Measurements from ENCODE around the gene CAMK2D.

CAMK2D gene

DNA sequence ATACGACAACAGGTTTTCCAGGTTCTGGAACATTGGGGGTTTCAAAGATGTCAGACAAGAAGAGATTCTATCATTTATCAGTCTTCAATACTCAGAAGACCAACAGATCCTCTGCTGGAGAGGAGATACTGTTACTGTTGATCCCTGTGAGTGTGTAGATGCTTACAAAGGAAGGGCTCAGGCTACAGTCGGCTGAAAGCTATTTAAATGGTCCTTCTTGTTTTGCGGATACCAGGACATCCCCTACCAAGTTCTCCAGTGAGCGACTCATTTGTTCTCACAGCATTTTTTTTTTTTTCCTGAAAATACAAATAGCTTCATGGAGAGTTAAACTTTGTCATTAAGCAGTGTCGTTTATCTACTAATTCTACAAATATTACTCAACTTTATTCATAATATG is 201.6 kb downstream of the CAMK2D start:
- DNase-seq: no peak

DNA sequence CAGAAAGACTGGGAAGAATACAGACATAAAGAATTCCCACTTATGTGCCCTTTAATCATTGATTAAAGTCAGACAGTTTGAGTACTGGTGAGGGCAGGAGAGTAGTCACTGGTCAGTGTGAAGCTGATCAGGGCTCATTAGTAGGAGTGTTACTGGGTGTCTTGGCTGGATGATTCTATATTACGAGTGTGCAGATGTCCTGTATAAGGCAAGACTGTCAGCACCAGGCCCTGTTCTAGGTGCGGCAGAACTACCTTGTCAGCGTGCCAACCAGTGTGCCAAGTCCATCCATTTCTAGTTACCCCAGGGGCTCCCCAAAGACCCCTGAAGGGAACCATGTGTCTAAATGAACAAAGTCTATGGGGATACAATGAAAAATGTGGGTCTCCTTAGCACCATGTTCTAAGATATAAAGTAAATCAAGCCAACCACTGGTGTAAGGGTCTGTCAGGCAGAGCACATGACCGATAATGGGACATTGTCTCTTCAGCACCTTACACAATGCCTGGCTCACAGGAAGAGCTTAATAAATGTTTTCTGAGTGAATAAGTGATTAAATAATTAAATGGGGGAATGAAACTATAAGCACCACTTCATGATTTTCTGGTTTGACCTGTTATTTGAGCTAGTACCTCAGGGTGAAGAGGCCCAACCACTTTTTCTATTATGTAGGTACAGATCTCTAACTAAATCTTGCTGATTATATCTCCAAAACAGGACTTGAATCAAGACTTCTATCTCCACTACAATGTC is 205.0 kb downstream of the CAMK2D start:
- no peak for DNase-seq

DNA sequence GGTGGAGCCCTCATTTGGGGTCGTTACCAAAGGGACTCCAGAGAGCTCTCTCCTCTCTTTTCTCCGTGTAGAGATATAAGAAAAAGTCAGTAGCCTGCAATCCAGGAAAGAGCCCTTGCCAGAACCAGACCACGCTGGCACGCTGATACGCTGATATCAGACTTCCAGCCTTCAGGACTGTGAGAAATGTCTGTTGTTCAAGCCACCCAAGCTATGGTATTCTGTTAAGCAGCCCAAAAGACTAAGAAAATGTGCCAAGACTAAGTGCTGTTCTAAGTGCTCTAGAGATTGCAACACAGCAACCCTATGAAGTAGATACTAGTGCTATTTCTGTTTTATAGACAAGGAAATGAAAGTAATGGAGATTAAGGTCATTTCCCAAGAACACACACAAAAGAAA is 205.7 kb downstream of the CAMK2D start:
- DNase-seq: no peak

DNA sequence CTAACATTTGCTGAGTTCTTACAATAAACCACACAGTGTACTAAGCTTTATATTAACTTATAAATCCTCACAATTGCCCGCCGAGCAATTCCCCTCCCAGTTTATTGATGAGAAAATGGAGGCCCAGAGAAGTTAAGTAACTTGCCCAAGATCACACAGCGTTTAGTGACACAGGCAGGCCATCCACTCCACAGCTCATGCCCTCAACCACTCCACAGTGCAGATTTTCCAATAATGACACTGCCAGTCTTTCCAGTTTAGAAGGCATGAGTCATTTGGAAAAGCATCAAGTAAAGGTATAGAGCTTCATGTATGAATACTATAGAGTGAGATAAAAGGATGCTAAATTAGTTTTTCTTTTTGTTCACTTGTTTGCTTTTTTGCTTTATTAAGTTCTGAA is 208.5 kb downstream of the CAMK2D start:
- DNase-seq: no peak

DNA sequence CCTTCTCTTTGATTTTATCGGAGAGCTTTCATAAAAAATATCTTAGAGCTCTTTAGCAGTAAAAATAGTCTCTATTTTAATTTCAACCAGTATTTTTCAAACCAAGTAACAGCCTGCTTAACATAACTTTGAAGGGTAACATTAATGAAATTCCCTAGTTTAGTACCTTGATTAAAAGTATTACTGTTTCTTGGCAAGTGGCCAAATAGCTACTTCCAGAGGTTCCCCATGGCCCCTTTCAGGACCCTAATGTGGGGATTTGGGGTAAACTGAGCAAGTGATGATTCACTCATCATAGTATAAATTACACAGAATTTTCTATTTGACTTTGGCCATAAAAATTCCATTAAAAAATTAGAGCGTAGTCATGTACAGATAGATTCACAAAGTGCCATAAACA is 211.0 kb downstream of the CAMK2D start:
- no peak for DNase-seq

DNA sequence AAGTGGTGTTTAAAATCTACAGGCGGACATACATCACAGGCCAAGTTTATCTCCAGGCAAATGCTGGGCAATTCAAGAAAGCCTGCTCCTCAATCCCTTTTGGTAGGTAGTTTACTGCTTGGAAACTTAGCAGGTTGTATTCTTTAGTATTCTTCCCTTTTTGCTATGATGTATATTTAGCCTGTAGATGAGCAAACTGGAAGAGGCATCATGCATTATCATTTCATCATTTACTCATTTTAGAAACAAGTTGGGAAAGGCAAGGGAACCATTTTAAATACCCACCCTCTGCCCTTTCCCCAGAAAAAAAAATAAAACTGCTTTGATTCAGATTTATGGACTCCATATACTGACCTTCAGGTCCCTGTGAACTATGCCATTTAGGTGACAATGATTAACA is 213.2 kb downstream of the CAMK2D start:
- DNase-seq: no peak

DNA sequence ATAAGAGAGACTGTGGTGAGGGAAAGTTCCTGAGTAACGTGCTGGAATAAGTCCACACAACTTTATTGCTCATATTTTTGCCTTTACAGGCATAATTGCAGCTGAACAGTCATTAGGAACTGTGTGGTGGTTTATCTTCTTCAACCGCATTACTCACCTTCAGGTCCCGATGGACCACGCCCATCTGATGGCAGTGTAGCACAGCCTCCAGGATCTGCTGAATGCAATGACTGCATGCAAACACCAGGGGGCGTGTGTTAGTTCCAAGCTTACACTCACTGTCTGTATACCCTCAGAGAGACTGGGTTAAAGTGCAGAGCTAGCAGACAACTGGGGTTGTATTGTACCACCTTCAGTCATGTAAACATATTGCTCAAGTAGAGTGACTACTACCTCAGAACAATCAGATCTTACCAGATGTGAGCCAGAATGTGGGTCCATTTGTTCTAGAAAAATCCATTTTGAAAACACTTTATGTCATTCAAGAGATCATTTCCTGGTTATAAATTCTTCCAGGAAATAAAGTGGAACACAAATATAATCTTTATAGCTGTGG is 214.0 kb downstream of the CAMK2D start:
- peak; percentile 89 for DNase-seq

DNA sequence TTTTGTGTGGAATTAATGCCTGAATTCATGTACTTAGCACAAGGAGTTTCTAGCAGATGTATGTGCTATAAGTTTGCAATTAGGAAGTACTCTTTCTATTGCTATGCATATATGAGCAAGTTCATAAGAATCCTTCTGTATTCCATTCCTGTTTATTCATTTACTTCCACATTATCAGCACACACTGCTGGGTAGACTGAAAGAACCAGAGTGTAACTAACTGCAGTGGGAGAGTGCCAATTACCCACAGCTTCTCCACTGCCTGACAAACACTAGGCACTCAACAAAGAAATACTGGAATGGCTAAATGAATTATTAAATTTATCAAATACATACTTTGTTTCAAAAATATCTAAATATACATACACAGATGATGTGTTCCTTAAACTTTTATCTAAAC is 219.6 kb downstream of the CAMK2D start:
- DNase-seq: no peak

DNA sequence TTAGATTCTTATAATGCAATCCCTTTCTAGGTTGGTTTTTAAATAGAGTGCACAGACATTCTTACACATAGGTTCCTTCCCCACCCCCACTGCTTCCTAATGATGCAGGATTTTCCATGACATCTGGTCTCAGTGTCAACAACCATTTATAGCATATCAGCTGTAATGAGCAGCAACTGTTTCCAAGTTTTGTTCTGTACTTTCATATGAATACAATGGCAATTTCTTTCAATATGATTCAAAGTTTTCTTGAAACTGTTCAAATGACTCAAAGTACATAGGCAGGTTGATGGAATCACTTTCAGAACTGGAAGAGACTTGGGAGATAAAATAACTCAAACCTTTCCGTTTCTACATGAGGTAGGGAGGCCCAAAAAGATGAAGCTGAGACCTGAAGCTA is 220.7 kb downstream of the CAMK2D start:
- DNase-seq: peak; percentile 65

DNA sequence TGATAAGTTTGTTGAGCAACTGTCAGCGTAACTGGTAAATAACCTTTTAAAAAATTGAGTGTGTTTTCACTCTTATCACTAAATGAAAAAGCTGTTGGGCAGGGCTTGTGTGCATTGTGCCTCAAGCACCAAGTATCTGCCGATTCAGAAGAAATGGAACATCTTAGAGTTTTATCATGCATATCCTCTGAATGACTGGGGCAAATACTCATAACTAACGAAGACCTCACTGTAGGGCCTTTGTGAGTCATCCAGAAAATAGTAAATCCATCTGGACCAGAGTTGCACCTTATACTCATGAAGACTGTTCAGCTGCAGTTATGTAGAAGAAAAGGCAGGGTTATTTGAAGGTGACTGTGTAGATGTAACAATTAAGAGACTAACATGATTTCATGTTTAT is 222.1 kb downstream of the CAMK2D start:
- peak; percentile 36 for DNase-seq

DNA sequence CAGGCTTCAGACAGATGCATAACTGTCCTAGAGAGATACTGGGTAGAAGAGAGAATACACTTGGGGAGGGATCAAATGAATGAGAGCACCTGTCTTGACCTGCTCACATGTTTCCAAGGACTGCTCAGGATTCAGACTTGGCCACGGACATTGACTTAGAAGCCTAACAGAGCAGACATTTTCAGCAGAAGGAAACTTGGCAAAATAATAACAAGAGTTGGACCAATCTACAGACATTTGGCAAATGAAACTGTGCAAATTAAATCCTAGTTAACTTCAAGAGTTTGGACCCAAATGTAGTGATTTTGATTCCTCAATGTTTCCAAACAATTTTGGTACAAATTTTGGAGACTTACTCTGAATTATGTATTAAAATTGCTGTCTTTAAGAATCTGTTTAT is 223.9 kb downstream of the CAMK2D start:
- DNase-seq: no peak

DNA sequence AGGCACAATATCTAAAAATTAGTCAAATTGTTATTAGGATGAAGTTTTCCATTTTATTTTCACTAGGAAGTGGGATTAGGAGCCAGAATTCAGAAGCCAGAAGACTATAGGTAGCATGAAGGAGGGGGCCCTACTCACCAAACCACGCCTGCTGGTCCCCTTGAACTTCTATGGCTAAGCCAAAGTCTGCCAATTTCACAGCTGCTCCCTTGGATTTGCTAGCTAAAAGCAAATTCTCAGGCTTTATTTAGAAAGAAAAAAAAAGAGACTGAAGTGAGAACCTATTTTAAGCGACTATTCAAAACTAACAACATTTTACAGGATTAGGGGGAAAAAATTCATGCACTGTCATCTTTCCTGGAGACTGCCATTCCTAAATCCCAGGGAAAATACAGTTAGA is 224.3 kb downstream of the CAMK2D start:
- DNase-seq: no peak

DNA sequence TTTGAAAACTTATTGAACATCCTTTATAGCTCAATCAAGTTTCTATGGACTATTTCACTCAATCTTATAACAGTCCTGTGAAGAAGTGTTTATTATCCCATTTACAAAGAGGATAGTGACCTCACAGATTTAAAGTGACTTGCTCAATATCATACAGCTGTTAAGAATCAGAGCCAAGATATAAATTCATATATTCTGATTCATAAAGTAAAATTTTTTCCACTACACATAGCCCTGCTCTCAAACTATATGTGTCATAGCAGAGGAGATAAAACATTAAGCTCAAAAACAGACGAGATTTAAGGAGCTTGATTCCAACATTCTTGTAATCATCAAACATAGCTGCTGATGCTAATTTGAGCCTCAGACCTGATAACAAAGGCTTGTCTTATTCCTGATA is 226.8 kb downstream of the CAMK2D start:
- no peak for DNase-seq

DNA sequence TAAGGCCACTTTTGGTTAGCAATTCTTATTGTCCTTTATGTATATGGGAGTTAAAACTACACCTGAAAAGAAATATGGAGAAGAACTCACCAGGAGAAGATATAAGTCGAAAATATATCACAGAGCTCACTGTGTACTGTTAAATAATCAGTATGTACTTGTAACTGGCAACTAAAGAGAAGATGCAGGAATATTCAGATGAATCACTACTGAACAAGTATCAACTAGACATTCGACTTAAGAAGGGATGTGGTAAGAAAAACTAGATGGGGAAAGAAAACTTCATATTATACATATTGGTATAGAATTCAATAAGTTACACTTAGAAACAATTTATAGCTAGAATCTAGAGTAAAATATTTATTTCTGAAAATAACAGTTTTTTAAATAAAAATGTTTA is 230.0 kb downstream of the CAMK2D start:
- DNase-seq: no peak

DNA sequence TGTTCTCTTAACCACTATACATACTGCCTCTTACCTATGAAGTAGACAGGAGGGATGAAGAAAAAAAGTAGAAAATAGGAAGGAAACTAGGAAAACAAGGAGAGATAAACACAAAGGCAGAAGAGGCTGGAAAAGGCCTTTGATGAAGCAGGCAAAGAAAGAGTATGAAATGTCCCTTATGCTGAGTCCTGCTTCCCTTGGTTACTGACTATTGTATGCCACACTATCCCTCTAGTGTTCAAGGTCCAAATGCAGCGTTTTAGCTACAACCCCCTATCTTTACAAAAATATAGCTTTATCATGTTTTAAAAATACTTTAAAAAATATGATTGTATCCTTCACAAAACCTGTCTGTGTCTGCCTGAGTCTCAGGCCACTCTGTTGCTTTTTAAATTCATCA is 233.1 kb downstream of the CAMK2D start:
- DNase-seq: no peak

DNA sequence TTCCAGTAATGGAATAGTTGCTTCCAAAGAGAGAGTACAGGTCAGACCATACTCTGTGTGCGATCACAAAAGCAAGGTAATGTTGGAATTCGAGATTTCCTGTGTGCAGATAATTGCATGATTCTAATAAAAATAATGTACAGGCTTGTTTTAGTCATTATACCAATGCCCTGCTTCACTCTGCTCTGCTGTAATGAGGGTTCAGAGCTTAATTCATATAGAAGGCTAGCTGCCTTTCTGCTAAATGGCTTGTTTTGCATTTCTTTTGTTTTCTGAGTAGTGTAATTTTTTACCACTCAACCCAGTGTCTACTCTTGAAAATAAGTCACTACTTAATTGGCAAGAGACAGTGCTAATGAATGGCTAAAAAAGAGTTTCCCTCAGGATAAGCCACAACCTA is 236.0 kb downstream of the CAMK2D start:
- no peak for DNase-seq

DNA sequence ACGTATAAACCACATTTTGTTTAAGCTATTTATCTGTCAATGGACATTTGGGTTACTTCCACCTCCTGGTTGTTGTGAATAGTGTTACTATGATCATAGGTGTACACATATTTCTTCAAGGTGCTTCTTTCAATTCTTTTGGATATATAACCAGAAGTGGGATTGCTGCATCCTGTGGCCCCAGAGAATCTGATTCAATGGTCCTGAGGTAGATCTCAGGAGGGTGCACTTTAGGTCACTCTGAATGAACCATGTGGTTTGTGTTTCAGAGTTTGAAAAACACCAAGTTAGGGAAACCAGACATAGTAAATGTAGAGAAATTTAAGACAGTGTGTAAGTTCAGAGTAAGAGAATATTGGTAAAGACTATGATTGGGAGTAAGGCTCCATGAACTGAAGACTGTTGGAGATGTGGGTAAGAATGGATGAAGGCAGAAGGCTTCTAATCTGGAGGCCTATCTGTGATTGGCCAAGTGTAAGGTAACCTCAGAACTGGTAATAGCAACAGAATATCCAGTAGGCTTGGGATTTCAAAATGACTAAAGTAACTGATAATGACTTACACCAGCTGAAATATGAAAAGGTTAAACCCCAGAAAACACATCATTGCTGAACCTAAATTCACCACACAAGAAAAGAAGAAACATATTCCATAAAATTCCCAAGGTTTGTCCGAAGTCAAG is 236.9 kb downstream of the CAMK2D start:
- DNase-seq: no peak

DNA sequence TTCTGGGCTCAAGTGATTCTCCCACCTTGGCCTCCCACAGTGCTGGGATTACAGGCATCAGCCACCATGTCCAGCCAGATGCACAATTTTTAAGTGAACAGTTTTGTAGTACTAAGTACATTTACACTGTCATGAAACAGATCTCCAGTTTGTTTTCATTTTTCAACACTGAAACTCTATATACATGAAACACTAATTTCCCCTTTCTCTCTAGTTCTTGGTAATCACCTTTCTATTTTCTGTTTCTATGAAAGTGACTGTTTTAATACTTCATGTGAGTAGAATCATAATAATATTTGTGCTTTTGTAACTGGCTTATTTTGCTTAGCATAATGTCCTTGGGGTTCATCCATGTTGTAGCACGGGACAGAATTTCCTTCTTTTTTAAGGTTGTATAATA is 237.4 kb downstream of the CAMK2D start:
- no peak for DNase-seq

DNA sequence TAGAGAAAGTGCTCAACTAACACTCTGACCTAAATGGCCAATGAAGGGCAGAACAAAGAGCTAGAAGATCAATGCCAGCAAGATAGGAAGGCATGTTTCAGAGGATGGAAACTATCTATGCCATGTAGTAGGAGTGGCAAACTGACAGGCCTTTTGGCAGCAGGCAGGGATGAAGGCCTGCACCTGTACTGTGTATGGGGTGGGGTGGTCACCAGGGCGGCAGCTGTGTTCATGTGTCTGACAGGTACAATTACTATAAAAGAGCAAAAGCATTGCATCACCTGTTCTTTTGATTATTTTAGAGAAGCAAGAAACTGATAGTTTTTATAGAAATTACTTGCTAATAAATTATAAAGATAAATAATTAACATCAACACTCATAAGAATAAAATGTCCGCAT is 239.1 kb downstream of the CAMK2D start:
- no peak for DNase-seq

DNA sequence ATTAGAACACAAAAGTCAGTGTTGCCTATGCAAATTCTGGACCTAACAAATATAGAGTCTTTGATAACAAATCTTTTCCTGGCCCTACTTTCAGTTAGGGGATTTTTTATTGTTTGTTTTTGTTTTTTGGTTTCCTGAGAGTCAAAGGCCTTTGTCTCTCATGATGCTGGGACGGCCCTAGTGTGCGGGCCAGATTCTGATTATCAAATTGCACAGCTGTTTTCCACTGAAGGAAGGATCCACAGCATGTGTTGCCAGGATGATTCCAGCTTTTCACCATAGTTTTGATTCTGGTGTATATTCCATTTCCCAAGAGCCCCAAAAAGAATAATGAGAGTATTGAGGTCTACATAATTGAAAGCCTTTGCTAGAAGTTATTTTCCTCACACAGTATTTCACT is 248.2 kb downstream of the CAMK2D start:
- no peak for DNase-seq

DNA sequence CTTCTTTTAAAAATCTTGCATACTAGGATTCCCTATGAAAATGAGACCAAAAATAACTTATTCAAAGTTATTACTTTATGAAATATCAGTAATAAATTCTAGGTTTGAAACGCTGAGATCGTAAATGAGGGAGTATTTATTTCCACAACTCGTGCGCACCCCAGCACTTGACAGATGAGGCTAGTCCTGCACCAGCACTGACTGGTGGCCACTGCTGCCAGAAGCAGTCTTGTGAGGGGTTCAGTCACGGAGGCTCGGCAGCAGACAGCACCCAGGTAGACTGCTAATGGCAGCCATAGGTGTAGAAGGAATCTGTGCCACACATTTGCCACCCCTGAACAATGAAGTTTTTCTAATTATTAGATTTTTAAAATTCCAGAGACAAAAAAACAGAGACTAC is 248.7 kb downstream of the CAMK2D start:
- no peak for DNase-seq

DNA sequence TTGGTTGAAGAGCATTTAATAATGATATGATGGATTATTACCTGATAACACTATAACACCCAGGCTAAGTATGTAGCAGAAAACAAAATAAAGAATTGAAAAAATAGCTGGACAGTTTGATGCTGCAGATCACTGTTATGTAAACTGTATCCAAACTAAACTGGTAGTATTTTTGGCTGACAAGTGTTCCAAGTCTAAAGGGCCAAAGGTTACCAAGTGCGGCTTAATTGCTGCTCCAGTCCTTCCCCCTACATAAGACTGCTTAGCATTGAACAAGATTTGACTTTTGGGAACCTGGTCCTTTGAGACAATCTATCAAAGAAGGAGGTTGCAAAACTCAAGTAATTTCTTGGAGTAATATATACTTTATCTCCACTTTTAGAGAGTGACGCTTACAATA is 249.6 kb downstream of the CAMK2D start:
- no peak for DNase-seq

DNA sequence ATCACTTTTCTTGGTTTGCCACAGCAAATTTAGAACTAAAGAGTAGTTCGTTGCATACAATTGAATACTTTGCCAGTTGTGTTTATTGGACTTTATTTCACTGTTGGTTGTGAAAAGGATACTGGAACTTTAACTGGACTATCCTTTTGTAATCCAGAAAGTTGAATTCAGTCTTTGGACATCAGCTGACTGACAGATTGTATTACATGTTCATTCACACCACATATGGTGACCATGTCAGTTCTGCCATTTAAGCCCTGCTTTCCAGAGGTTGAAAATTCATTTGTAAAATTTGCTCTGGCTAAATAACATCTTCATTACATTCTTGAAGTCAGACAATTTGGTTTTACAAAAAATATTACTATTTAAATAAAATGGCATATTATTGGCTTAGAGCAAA is 251.7 kb downstream of the CAMK2D start:
- no peak for DNase-seq

DNA sequence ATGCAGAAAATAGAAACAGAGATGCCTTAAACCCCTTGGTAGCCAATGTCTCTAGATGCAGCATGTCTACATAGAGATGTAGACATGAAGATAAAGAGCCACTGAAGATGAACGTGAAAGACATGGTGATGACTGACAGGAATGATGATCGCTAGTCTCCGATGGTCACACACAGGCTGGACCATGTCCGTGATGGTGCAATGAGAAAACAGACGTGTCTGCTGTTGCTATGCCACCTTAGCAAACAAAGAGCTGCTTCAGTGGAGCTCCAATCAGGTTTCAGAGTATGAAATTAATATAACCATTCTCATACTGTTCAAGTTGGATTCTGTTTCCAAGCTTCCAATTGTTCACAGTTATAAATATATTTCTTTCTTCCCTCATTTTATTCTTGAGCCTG is 256.5 kb downstream of the CAMK2D start:
- DNase-seq: no peak

DNA sequence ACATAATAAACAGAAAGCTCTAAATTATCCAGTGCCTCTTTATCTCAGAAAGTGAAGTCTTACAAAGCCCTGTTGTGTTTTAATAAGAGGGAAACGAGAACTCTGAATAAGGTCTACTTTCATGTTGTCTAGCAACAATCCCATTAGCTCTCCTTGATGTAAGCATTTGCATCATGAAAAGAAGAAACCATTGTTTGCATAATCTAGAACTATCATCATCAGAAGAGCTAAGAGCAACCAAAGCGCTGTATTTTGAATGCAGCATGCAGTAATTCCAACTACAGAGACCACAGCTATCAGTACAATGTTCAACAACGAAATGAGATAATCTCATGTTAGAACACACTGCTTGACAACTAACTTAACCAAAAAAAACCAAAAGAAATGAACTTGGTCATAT is 257.1 kb downstream of the CAMK2D start:
- no peak for DNase-seq
